HG02938 (cell line): ENCODE data around the gene GAB2.

Experiments
- ATAC-seq: cut with Tn5 transposase; IDR thresholded peaks from one replicate; pipeline ENCODE4 v1.9.1; 2021; ENCODE audit warnings: mild to moderate bottlenecking, moderate library complexity; ENCODE audit not compliant: unreplicated experiment

Gene GAB2

GRCh38 chr11:78403781-78404180 lies 13.8 kb downstream of the GAB2 start:
- no peak for ATAC-seq

- no peak for ATAC-seq
Measured at GRCh38 chr11:78402847-78403246, 14.8 kb downstream of the GAB2 start.

GRCh38 chr11:78400702-78401101 lies 16.9 kb downstream of the GAB2 start:
- no peak for ATAC-seq

- ATAC-seq: no peak
Measured at GRCh38 chr11:78400116-78400515, 17.5 kb downstream of the GAB2 start.

- ATAC-seq: no peak
Measured at GRCh38 chr11:78399136-78399535, 18.5 kb downstream of the GAB2 start.

GRCh38 chr11:78398715-78399114 lies 18.9 kb downstream of the GAB2 start:
- ATAC-seq: no peak

GRCh38 chr11:78397398-78397797 lies 20.2 kb downstream of the GAB2 start:
- ATAC-seq: peak; percentile 75

- no peak for ATAC-seq
Measured at GRCh38 chr11:78395597-78395996, 22.0 kb downstream of the GAB2 start.

GRCh38 chr11:78392854-78393253 lies 24.8 kb downstream of the GAB2 start:
- ATAC-seq: no peak

- ATAC-seq: no peak
Measured at GRCh38 chr11:78391424-78391823, 26.2 kb downstream of the GAB2 start.

- no peak for ATAC-seq
Measured at GRCh38 chr11:78390809-78391208, 26.8 kb downstream of the GAB2 start.

GRCh38 chr11:78386215-78386941 lies 31.2 kb downstream of the GAB2 start:
- ATAC-seq: no peak

- ATAC-seq: no peak
Measured at GRCh38 chr11:78385205-78385604, 32.4 kb downstream of the GAB2 start.

- ATAC-seq: no peak
Measured at GRCh38 chr11:78384231-78384630, 33.4 kb downstream of the GAB2 start.

GRCh38 chr11:78381865-78382264 lies 35.8 kb downstream of the GAB2 start:
- ATAC-seq: no peak

- no peak for ATAC-seq
Measured at GRCh38 chr11:78380615-78381051, 37.0 kb downstream of the GAB2 start.

- no peak for ATAC-seq
Measured at GRCh38 chr11:78379039-78379670, 38.5 kb downstream of the GAB2 start.

- no peak for ATAC-seq
Measured at GRCh38 chr11:78377625-78378418, 39.8 kb downstream of the GAB2 start.

GRCh38 chr11:78376858-78377257 lies 40.8 kb downstream of the GAB2 start:
- no peak for ATAC-seq

- ATAC-seq: no peak
Measured at GRCh38 chr11:78374917-78375316, 42.7 kb downstream of the GAB2 start.

- ATAC-seq: no peak
Measured at GRCh38 chr11:78373689-78374088, 43.9 kb downstream of the GAB2 start.
